GM19467 (cell line): Measurements from ENCODE around the gene MGAT5B.

Experiments
- ATAC-seq: cut with Tn5 transposase; IDR thresholded peaks from one replicate; pipeline ENCODE4 v1.9.1; 2021; ENCODE audit warnings: mild to moderate bottlenecking, moderate library complexity; ENCODE audit not compliant: unreplicated experiment

The MGAT5B gene

DNA sequence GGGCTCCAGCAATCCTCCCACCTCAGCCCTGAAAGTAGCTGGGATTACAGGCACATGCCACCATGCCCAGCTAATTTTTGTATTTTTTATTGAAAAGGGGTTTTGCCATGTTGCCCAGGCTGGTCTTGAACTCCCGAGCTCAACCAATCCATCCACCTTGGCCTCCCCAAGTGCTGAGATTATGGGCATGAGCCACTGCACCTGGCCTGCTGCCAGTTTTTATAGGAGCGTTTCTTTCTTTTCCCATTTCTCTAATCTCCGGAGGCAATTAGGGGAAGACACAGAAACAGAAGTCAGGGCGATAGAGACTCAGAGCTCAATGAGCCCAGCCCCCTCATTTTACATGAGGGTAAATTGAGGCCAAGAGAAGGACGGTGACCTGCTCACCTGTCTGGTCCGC, 10.4 kb downstream of the MGAT5B start:
- no peak for ATAC-seq

DNA sequence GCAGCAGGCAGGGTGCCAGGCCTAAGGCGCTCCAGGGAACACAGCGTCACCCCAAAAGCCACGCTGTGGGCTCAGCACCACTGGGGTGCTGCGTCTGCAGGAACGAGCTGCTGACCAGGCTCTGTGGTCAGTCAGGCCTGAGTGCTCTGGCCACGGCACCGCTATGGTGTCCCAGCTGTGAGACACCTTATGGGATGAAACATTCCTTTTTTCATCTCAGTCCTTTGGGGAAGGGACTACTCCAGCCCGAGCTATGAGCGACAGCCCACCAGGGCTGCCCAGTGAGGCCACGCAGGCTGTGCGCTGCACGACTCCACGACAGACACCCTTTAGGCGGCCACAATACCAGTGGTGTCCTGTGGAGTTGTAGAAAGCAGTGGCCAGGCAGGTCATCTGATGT, 11.1 kb downstream of the MGAT5B start:
- ATAC-seq = no peak

GRCh38 chr17:76879691-76880090, 11.5 kb downstream of the MGAT5B start:
- no peak for ATAC-seq

DNA sequence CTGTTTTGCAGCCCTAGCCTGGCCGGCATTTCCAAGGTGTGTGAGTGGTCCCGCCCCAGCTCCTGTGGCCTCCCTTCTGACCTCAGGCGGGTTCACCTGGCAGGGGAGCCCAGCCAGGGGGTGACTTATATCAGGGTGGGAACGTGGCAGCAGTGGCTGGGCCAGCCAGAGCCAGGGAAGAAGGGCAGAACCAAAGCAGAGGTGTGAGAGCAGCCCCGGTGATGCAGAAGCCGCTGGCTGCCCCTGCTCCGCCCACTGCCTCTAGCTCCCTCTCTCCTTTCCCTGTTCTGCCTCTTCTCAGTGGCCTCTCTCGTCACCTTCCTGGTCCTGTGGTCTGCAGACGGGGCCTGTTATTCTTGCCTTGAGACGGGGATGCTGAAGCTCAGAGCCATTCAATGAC, 12.1 kb downstream of the MGAT5B start:
- ATAC-seq = no peak

GRCh38 chr17:76880971-76881370, 12.8 kb downstream of the MGAT5B start:
- no peak for ATAC-seq

GRCh38 chr17:76881408-76881807, 13.2 kb downstream of the MGAT5B start:
- ATAC-seq = no peak

DNA sequence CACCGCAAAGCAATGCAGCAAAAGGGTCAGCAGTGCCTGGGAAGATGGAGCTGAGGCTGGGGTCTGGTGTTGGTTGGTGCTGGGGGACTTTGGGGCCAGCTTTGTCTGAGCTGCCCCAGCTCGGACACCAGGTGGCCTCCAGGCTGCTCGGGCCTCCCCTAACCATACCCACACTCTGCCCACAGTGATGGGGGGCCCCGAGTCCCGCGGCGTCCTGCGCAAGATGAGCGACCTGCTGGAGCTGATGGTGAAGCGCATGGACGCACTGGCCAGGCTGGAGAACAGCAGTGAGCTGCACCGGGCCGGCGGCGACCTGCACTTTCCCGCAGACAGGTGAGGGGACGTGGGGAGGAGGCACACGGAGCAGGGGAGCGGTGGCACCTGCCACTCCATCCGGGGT, 13.8 kb downstream of the MGAT5B start:
- no peak for ATAC-seq

DNA sequence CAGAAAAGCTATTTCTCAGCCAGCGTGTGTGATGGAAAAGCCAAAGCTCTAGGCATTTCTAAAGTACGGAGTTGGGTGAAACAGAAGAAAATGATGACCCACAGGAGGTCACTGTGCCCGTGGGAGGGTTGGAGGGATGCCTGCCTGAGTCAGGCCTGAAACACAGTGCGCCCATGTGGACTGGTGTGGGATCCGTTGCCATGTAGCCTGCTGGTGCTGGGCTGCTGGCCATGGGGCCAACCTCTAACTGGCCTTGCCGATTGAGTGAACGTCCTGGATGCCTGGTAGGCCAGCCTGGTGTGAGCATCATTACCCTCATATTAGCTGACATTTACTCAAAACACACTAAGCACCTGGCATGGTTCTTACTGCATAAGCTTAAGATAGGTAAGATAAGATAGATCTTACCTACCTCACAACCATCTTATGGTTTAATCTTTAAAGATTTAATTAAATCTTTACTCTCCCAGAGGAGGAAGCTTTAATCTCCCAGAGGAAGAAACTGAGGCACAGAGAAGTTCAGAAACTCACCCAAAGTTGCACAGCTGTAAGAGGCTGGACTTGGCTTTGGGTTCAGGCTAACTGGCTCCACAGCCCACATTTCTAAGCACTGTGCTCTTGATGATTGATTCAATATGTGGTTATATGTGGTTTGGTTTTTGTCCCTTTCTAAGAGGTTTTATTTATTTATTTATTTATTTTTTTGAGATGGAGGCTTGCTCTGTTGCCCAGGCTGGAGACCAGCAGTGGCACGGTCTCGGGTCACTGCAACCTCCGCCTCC, 15.7 kb downstream of the MGAT5B start:
- ATAC-seq = no peak

GRCh38 chr17:76884995-76885893, 17.0 kb downstream of the MGAT5B start:
- ATAC-seq = no peak

DNA sequence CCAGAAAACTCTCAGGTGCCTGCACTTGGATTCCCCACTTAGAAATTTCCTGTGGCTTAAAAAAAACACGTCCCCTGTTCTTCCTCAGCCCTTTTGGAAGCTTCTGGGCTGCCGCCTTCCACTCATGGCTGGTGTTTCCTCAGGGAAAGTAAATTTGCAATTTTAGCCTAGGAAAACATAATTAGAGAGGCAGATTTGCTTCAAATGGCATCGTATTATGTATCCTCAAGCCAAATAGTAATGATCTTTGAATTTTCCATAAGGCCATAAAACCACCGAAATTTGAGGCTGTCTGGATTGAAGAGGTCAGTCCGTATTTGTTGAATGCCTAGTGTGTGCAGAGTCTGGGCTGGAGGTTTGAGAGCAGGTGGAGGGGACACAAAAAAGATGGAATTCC, 17.7 kb downstream of the MGAT5B start:
- no peak for ATAC-seq

DNA sequence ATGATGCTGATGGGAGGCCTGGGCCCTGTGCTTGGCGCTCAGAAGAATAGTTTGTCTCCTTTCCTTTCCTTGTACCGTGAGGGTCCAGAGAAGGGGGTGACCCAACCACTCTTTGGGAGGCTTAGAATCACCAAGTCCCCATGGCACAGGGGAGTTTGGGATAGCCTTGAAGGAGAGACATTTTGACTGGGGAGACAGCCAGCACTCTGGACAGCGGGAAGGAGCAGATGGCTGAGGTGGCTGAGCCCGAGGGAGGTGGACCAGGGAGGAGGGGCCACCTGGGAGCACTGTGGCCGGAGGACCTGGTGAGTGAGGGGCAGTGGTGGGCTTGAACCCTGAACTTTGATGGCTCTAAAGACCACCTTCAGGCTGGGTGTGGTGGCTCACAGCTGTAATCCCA, 18.2 kb downstream of the MGAT5B start:
- ATAC-seq = no peak

DNA sequence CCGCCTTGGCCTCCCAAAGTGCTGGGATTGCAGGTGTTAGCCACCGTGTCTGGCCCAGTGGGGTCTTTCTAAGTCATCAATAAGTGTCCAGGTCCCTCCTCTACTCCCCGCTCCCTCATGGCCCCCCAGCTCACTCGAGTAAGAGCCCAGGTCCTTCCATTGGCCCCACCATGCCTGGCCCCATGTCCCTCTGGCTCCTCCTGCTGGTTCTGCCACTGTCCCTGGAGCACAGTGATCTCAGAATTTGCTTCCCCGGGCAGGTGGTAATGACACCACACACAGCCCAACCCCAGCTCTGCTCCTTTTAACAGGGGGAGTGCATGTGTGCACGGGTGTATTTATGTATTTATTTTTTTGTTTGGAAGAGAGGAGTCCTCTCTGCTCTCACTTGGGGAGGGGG, 19.6 kb downstream of the MGAT5B start:
- ATAC-seq = no peak

GRCh38 chr17:76888661-76889060, 20.5 kb downstream of the MGAT5B start:
- ATAC-seq = no peak

- no peak for ATAC-seq
These were observed 21.1 kb downstream of the MGAT5B start for GRCh38 chr17:76889323-76889722.

DNA sequence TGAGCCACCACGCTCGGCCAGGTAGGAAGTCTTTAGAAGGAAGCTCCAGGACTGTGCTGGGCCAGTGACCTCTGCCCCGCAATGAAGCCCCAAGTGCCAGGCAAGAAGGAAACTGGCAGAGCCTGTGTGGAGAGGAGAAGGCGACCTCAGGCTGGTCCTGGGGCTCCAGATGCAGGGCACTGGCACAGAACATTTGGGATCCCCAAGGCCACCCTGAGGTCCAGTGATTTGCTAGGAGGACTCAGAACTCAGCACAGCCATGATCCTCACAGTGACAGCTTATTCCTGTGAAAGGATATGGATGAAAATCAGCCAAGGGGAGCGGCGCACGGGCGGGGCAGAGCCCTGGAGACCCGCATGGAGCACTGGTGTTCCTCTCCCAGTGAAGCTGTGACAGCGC, 24.1 kb downstream of the MGAT5B start:
- ATAC-seq = no peak

GRCh38 chr17:76893623-76894334, 25.6 kb downstream of the MGAT5B start:
- no peak for ATAC-seq

GRCh38 chr17:76894842-76895241, 26.6 kb downstream of the MGAT5B start:
- no peak for ATAC-seq

- no peak for ATAC-seq
These were observed 28.8 kb downstream of the MGAT5B start for GRCh38 chr17:76897023-76897422.

- no peak for ATAC-seq
These were observed 31.2 kb downstream of the MGAT5B start for GRCh38 chr17:76899414-76899813.

DNA sequence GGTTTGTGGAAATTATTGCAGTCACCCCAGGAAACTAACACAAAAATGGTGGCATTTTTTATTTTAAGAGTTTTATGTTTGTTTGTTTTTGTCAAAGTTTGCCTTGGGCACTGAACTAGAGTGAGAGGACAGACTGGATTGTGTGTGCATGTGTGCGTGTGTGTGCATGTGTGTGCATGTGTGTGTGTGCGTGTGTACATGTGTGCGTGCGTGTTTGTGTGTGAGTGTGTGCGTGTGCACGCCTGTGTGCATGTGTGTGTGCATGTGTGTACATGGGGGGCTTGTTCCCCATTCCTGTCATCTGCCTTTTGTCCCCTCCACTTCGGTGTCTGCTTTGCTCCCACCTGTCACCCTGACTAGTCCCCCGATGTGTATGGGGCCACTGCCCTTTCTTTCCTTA, 32.5 kb downstream of the MGAT5B start:
- no peak for ATAC-seq

- ATAC-seq = no peak
These were observed 33.5 kb downstream of the MGAT5B start for GRCh38 chr17:76901542-76902197.
